Head of caudate nucleus (tissue), 42 donors: ENCODE results near the gene DNM3.
A peak's percentile ranks its signal among the peaks of the same experiment; 100 is the strongest.

Experiments used
- DNase-seq, 42 donors: peaks; one replicate each; pipeline versions ENCODE4 v3.0.0 to v3.0.0-alpha.2; 2020 to 2021; ENCODE audit warnings: mixed read lengths in 7 of 42
- intact Hi-C: fragments of 100-400 bp; cut with DNase I; formaldehyde crosslinking; loops from one replicate; pipeline ENCODE4 v1.15.0; 2022

Gene DNM3

GRCh38 chr1:172398193-172398592 lies 556.9 kb downstream of the DNM3 start:
- intact Hi-C loops: no loop called here
- no peak for DNase-seq

GRCh38 chr1:172398970-172399755 lies 557.9 kb downstream of the DNM3 start:
- intact Hi-C loops: no loop called here
- DNase-seq: peak in 41 of 42 donors; percentile 8 to 86 (median 57)

GRCh38 chr1:172399756-172400721 lies 558.7 kb downstream of the DNM3 start:
- DNase-seq: no peak
- intact Hi-C loops: loop anchor here (5.0 kb wide), 1 partner anchor 398 kb away; no protein-coding TSS in a partner anchor

GRCh38 chr1:172400722-172401105 lies 559.4 kb downstream of the DNM3 start:
- DNase-seq: no peak
- intact Hi-C loops: loop anchor here (5.0 kb wide), 1 partner anchor 398 kb away; no protein-coding TSS in a partner anchor

GRCh38 chr1:172401477-172401876 lies 560.2 kb downstream of the DNM3 start:
- intact Hi-C loops: loop anchor here (5.0 kb wide), 1 partner anchor 399 kb away; no protein-coding TSS in a partner anchor
- no peak for DNase-seq

- no peak for DNase-seq
- intact Hi-C loops: loop anchor here (5.0 kb wide), 1 partner anchor 400 kb away; no protein-coding TSS in a partner anchor
These were observed 560.6 kb downstream of the DNM3 start for GRCh38 chr1:172401892-172402291.

- intact Hi-C loops: loop anchor here (5.0 kb wide), 1 partner anchor 401 kb away; no protein-coding TSS in a partner anchor
- DNase-seq: no peak
These were observed 561.7 kb downstream of the DNM3 start for GRCh38 chr1:172402878-172403569.

GRCh38 chr1:172404121-172404520 lies 562.8 kb downstream of the DNM3 start:
- intact Hi-C loops: loop anchor here (5.0 kb wide), 1 partner anchor 402 kb away; no protein-coding TSS in a partner anchor

GRCh38 chr1:172405912-172406311 lies 564.6 kb downstream of the DNM3 start:
- DNase-seq: no peak
- intact Hi-C loops: no loop called here

More at GRCh38 chr1:172404121-172404520, 562.8 kb downstream of the DNM3 start:
- no peak for DNase-seq

- no peak for DNase-seq
- intact Hi-C loops: no loop called here
These were observed 565.7 kb downstream of the DNM3 start for GRCh38 chr1:172406968-172407367.

- DNase-seq: no peak
- intact Hi-C loops: no loop called here
These were observed 567.7 kb downstream of the DNM3 start for GRCh38 chr1:172408958-172409357.

- no peak for DNase-seq
- intact Hi-C loops: no loop called here
These were observed 568.7 kb downstream of the DNM3 start for GRCh38 chr1:172410027-172410426.

GRCh38 chr1:172411791-172412338 lies 570.6 kb downstream of the DNM3 start:
- no peak for DNase-seq
- intact Hi-C loops: no loop called here

- intact Hi-C loops: no loop called here
- no peak for DNase-seq
These were observed 573.0 kb downstream of the DNM3 start for GRCh38 chr1:172414331-172414730.

- no peak for DNase-seq
- intact Hi-C loops: no loop called here
These were observed 575.3 kb downstream of the DNM3 start for GRCh38 chr1:172416496-172417035.

GRCh38 chr1:172417557-172417956 lies 576.3 kb downstream of the DNM3 start:
- intact Hi-C loops: no loop called here
- no peak for DNase-seq

- intact Hi-C loops: no loop called here
- no peak for DNase-seq
These were observed 579.1 kb downstream of the DNM3 start, which contains the start of gene C1orf105 for GRCh38 chr1:172420385-172420784. TSS of gene C1orf105 (plus strand) at chr1:172420685. CDS start at chr1:172420886, 201 bp downstream.

GRCh38 chr1:172421974-172422604 lies 580.8 kb downstream of the DNM3 start:
- DNase-seq: peak in 28 of 42 donors; percentile 13 to 74 (median 41)
- intact Hi-C loops: no loop called here
